OCI-LY7 (cell line): ENCODE results near the gene TMEM61. TPM values are rescaled to one million over a fixed set of nuclear protein-coding genes. Genes with fewer than 3 reads are reported as not detected.
A peak's percentile ranks its signal among the peaks of the same experiment; 100 is the strongest.
"Not testable (repeated sequence)": the region's sequence is repeated elsewhere in the genome, so short reads cannot be mapped to it uniquely, and the experiment has no call there.

Source experiments
- Bru-seq: library from RNA; stranded (reverse); fragments of 400-500 nt; gene quantifications from one replicate; lab custom pipeline; 2021; lab: Mats Ljungman, UMichigan
- BruChase-seq, 2 experiments: library from RNA; stranded (reverse); fragments of 400-500 nt; gene quantifications; one replicate each; lab custom pipeline; 2021; lab: Mats Ljungman, UMichigan
- BruUV-seq: library from RNA; stranded (reverse); fragments of 400-500 nt; replicated peaks from 2 replicates; lab custom pipeline; 2021; lab: Mats Ljungman, UMichigan
- CTCF ChIA-PET: fragments of 300-600 bp; sonication (Branson Sonifier 250); formaldehyde crosslinking; loops from one replicate; lab custom pipeline; 2022; ENCODE audit warnings: antibody characterized with exemption; ENCODE audit not compliant: unreplicated experiment; lab: Charles Lee
- POLR2A ChIA-PET: fragments of 300-600 bp; sonication (Branson Sonifier 250); formaldehyde crosslinking; loops from one replicate; lab custom pipeline; 2022; ENCODE audit warnings: antibody characterized with exemption; lab: Charles Lee
- DNase-seq: peaks from one replicate; pipeline ENCODE4 v3.0.0-alpha.2; 2015; ENCODE audit warnings: low spot score
- H2AFZ ChIP-seq: fragments of 200-600 bp; sonication (generic), shearing (Covaris generic); 2 replicates; pipeline ENCODE4 v1.6.1; 2014; ENCODE audit warnings: mild to moderate bottlenecking, antibody characterized with exemption, low read length, moderate library complexity
- H3K27ac ChIP-seq: fragments of 200-600 bp; sonication (generic); 2 replicates; pipeline ENCODE4 v1.5.1; 2014; ENCODE audit warnings: mixed run types, low read depth, mild to moderate bottlenecking, moderate library complexity, low read length, inconsistent platforms; ENCODE audit not compliant: poor library complexity, severe bottlenecking
- H3K36me3 ChIP-seq: fragments of 200-600 bp; sonication (generic); 2 replicates; pipeline ENCODE4 v1.6.1; 2014; ENCODE audit warnings: mild to moderate bottlenecking, antibody characterized with exemption, low read length, moderate library complexity, mixed read lengths; ENCODE audit not compliant: insufficient read depth
- H3K4me1 ChIP-seq: fragments of 200-600 bp; sonication (generic); 2 replicates; pipeline ENCODE4 v1.5.1; 2014; ENCODE audit warnings: mild to moderate bottlenecking, low read length; ENCODE audit not compliant: insufficient read depth, poor library complexity, severe bottlenecking
- H3K4me2 ChIP-seq: fragments of 200-600 bp; sonication (generic); 2 replicates; pipeline ENCODE4 v1.6.1; 2014; ENCODE audit warnings: mild to moderate bottlenecking, low read length
- H3K4me3 ChIP-seq: fragments of 200-600 bp; sonication (generic); 2 replicates; pipeline ENCODE4 v1.5.1; 2014; ENCODE audit warnings: mild to moderate bottlenecking, low read depth, low read length; ENCODE audit not compliant: poor library complexity, severe bottlenecking
- H3K79me2 ChIP-seq: fragments of 200-600 bp; sonication (generic); 2 replicates; pipeline ENCODE4 v1.6.1; 2016; ENCODE audit warnings: low read depth, mild to moderate bottlenecking, low read length, moderate library complexity, mixed read lengths; ENCODE audit not compliant: insufficient read depth
- H3K9me2 ChIP-seq: fragments of 200-600 bp; sonication (generic); 2 replicates; pipeline ENCODE4 v1.6.1; 2016; ENCODE audit warnings: mild to moderate bottlenecking, low read length, mixed read lengths; ENCODE audit not compliant: insufficient read depth
- H3K9me3 ChIP-seq: fragments of 200-600 bp; sonication (generic); 2 replicates; pipeline ENCODE4 v1.6.1; 2014; ENCODE audit warnings: mild to moderate bottlenecking, mixed run types, low read length, mixed read lengths
- H4K20me1 ChIP-seq: fragments of 200-600 bp; sonication (generic); 2 replicates; pipeline ENCODE4 v1.6.1; 2014; ENCODE audit warnings: mild to moderate bottlenecking, antibody characterized with exemption, low read length, moderate library complexity, mixed read lengths; ENCODE audit not compliant: insufficient read depth
- EZH2phosphoT487 ChIP-seq: fragments of 200-600 bp; sonication (generic); IDR thresholded peaks from 2 replicates; pipeline ENCODE4 v1.6.1; 2018; ENCODE audit warnings: low read depth, borderline replicate concordance, mild to moderate bottlenecking, mixed run types, antibody characterized with exemption, low read length, moderate library complexity, mixed read lengths
- intact Hi-C: fragments of 100-400 bp; cut with micrococcal nuclease; formaldehyde crosslinking; loops from one replicate; pipeline ENCODE4 v1.10.0; 2022; ENCODE audit not compliant: unreplicated experiment
- long read RNA-seq: library from polyadenylated mRNA; stranded (forward); transcript quantifications from one replicate; pipeline ENCODE4 v2.0.0, GENCODE V29; 2022
- total RNA-seq, 2 experiments: library from RNA; depleted of rRNA in 1 of 2; stranded (reverse); fragments of >200 nt in 1 of 2; shearing (Covaris generic) in 1 of 2; gene quantifications; 2 replicates each; pipeline ENCODE4 v1.2.3, GENCODE V29; 2014 to 2022
- TF ChIP-seq, protein P1 (sequence below): fragments of 200-600 bp; sonication (generic); conservative IDR thresholded peaks from 2 replicates; pipeline ENCODE4 v1.5.1; 2014; ENCODE audit warnings: mild to moderate bottlenecking, antibody characterized with exemption, low read length, moderate library complexity, mixed read lengths

Gene TMEM61
- total RNA-seq (2014; rRNA removed; shearing (Covaris generic)) (not detected in 2 replicates), total RNA-seq (2022) (not detected in 2 replicates), Bru-seq, nascent RNA (not detected), BruChase-seq, experiment 1, labeled RNA remaining after a 6-hour chase (percentile 9 among the genes with signal in this experiment), BruChase-seq, experiment 2, labeled RNA remaining after a 2-hour chase (not detected)
- long read RNA-seq = 0 reads

DNA sequence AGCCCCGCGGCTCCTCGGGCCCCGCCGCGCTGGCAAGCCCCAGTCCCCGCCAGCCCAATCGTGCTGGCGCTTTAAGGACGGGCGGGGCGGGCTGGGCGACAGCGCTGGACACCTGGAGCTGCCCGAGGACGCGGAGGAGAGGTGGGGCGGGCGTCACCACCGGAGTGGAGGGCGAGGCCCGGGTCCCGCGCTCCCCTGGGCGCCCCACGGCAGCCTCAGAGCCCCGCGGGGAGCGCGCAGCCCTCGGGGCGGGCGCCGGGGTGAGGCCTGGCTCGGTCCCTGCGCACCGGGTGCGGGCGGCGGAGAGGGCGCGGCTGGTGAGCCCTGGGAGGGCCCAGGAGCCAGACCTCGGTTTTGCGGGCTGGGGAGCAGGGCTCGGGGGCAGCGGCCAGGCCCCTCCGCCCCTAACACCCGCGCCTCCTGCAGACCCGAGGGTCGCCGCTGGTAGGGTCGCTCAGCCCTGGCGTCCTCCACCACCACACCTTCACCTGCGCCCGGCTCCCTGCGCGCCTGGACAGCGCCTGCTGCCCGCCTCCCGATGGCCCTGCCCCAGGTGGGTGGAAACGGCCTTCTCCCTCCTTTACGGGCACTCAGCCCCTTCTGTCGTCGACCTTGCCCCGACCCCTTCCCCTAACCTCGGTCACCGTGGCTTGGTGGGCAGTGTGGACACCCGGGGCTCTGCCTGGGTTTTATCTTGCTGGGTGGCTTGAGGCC lies at the start of gene TMEM61:
TMEM61 (plus strand) TSS at position 101 of the 714 bp plus-strand sequence; CDS start at position 539, 438 bp downstream.
- TF ChIP-seq EZH2phosphoT487 = no peak
- TF ChIP-seq, protein P1, sequence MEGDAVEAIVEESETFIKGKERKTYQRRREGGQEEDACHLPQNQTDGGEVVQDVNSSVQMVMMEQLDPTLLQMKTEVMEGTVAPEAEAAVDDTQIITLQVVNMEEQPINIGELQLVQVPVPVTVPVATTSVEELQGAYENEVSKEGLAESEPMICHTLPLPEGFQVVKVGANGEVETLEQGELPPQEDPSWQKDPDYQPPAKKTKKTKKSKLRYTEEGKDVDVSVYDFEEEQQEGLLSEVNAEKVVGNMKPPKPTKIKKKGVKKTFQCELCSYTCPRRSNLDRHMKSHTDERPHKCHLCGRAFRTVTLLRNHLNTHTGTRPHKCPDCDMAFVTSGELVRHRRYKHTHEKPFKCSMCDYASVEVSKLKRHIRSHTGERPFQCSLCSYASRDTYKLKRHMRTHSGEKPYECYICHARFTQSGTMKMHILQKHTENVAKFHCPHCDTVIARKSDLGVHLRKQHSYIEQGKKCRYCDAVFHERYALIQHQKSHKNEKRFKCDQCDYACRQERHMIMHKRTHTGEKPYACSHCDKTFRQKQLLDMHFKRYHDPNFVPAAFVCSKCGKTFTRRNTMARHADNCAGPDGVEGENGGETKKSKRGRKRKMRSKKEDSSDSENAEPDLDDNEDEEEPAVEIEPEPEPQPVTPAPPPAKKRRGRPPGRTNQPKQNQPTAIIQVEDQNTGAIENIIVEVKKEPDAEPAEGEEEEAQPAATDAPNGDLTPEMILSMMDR = no peak
- intact Hi-C loops = no loop called here
- H3K79me2 ChIP-seq = no peaks in the 10 kb centered on the region
- no peak within 1 kb of the TSS for H2AFZ ChIP-seq
- no TSS peak for BruUV-seq
- H4K20me1 ChIP-seq = no peaks in the 10 kb centered on the region
- H3K27ac ChIP-seq = no peak within 1 kb of the TSS
- DNase-seq = no peak
- no peaks in the 10 kb centered on the region for H3K4me1 ChIP-seq
- H3K4me2 ChIP-seq = no peak within 1 kb of the TSS
- POLR2A ChIA-PET = no interaction called here
- no peaks in the 10 kb centered on the region for H3K9me3 ChIP-seq
- CTCF ChIA-PET = no interaction called here
- H3K36me3 ChIP-seq = no peaks in the 10 kb centered on the region
- H3K4me3 ChIP-seq = no peak within 1 kb of the TSS
- H3K9me2 ChIP-seq = no peaks in the 10 kb centered on the region

DNA sequence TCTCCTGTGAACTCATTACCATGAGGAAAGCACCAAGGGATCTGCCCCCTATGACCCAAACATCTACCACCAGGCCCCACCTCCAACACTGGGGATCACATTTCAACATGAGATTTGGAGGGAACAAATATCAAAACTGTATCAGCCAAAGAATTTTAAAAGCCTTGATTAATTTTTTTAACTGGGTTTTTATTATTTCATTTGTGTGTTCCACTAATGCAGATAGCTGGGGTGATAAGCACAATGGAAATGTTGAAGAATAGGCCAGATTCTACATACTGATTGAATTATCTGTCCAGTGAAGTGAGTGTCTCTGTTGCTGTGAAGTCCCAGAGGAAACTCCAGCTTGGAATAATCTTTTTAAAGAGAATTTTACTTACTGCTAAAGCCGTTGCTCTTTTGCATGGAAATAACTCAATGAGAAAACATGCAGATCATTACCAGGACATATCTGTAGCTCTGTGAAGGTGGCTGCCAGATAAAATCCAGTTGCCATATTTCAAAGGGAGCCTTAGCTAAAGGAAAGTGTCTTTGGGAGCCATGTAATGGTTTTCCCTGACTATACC lies 49.1 kb upstream of the TMEM61 start:
- Histone ChIP-seq H3K4me2 (no peak overlapping the region), H2AFZ (no peak overlapping the region), H4K20me1 (no peaks in the 10 kb centered on the region), H3K79me2 (no peaks in the 10 kb centered on the region), H3K4me3 (no peak overlapping the region), H3K9me3 (no peaks in the 10 kb centered on the region), H3K4me1 (no peaks in the 10 kb centered on the region), H3K36me3 (no peaks in the 10 kb centered on the region), H3K27ac (no peak overlapping the region), H3K9me2 (no peaks in the 10 kb centered on the region)
- ChIA-PET POLR2A (no interaction called here), CTCF (no interaction called here)
- BruUV-seq = no TSS peak
- no peak for TF ChIP-seq EZH2phosphoT487
- TF ChIP-seq, protein P1 = no peak
- intact Hi-C loops = no loop called here
- DNase-seq = no peak

DNA sequence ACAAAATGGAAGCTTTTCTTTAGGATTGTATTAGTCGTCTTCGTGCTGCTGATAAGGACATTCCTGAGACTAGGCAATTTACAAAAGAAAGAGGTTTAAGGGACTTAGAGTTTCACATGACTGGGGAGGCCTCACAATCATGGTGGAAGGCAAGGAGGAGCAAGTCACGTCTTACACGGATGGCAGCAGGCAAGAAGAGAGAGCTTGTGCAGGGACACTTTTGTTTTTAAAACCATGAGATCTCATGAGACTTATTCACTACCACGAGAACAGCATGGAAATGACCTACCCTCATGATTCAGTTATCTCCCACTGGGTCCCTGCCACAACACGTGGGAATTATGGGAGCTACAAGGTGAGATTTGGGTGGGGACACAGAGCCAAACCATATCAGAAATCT lies 46.3 kb upstream of the TMEM61 start:
- POLR2A ChIA-PET = interaction anchor here (0.6 to 0.7 kb wide), 2 partner anchors 112 to 165 kb away, joined by 3 to 4 read pairs; no protein-coding TSS in a partner anchor
- intact Hi-C loops, H3K4me3 ChIP-seq, H4K20me1 ChIP-seq, H3K9me2 ChIP-seq, H3K36me3 ChIP-seq, H3K9me3 ChIP-seq, DNase-seq, CTCF ChIA-PET, H3K4me1 ChIP-seq, H2AFZ ChIP-seq, H3K27ac ChIP-seq, BruUV-seq, H3K4me2 ChIP-seq, H3K79me2 ChIP-seq: not testable (repeated sequence)
